Measurements from ENCODE around the gene ANK2.

ANK2 gene

DNA sequence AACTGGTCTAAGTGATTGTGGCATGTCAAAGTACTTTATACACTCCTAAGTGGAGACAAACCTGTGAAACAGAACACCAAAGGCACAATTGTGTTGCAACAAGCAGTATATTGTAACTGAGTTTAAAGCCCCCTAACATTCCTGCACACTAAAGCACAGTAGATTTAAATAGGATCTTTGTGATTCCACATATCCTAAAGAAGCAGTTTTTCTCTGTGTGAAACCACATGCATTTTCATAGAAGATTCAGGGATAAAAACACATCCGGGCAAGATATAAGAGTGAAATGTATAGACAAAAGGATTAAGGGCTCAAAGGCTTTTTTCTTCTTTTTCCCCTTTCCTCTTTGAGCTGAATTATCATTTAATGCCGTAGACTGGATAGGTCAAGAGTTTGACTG, 82.2 kb downstream of the ANK2 start:
- Histone ChIP-seq H3K4me3 (ENCODE audit: low read length, poor library complexity, severe bottlenecking) (no peak overlapping the region), H4K20me1 (ENCODE audit: insufficient read depth, low read length, poor library complexity, severe bottlenecking) (no peaks in the 10 kb centered on the region), H3K36me3 (ENCODE audit: insufficient read depth, low read length) (no peaks in the 10 kb centered on the region), H3F3A (ENCODE audit: low read depth) (no peaks in the 10 kb centered on the region), H2AFZ (ENCODE audit: low read length) (no peak overlapping the region), H3K9me3 (ENCODE audit: insufficient read depth, low read depth, low read length) (no peaks in the 10 kb centered on the region), H3K4me2 (ENCODE audit: low read depth, low read length, poor library complexity, severe bottlenecking) (no peak overlapping the region), H3K9me2 (replicated peaks; ENCODE audit: low read depth, low read length) (no peaks in the 10 kb centered on the region), H3K27me3 (ENCODE audit: insufficient read depth, low read length, poor library complexity, severe bottlenecking) (no peaks in the 10 kb centered on the region), H3K9ac (ENCODE audit: low read depth, low read length, poor library complexity, severe bottlenecking) (no peak overlapping the region), H3K4me1 (ENCODE audit: insufficient read depth, low read length, poor library complexity, severe bottlenecking) (no peaks in the 10 kb centered on the region), H3K79me2 (ENCODE audit: insufficient read depth, low read length) (no peaks in the 10 kb centered on the region)
- no peak for TF ChIP-seq EZH2phosphoT487 (IDR thresholded peaks at IDR 0.05; ENCODE audit: borderline replicate concordance)
- TF ChIP-seq, protein P1, sequence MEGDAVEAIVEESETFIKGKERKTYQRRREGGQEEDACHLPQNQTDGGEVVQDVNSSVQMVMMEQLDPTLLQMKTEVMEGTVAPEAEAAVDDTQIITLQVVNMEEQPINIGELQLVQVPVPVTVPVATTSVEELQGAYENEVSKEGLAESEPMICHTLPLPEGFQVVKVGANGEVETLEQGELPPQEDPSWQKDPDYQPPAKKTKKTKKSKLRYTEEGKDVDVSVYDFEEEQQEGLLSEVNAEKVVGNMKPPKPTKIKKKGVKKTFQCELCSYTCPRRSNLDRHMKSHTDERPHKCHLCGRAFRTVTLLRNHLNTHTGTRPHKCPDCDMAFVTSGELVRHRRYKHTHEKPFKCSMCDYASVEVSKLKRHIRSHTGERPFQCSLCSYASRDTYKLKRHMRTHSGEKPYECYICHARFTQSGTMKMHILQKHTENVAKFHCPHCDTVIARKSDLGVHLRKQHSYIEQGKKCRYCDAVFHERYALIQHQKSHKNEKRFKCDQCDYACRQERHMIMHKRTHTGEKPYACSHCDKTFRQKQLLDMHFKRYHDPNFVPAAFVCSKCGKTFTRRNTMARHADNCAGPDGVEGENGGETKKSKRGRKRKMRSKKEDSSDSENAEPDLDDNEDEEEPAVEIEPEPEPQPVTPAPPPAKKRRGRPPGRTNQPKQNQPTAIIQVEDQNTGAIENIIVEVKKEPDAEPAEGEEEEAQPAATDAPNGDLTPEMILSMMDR (conservative IDR thresholded peaks at IDR 0.05; ENCODE audit: low read length) = no peak

DNA sequence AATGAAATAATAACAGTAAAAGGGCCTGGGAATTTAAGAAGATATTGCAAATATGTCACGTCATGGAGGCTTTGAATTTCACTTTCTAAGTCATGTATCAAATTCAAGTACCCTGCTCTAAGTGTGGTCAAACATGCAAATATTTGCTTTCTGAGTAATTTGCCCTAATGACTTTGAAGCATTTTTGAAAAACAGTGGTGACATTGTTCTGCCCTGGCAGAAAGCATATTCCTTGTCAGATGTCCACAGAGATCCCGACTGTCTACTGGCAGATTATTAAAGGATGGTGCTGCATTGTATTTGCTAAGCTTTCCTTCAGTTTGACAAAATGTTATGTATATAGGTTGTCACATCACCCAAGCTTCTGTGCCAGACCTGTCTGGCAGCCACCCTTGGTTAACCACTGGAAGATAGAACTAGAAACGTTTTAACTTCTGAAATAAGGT, 92.5 kb downstream of the ANK2 start:
- Histone ChIP-seq H3K9ac (ENCODE audit: low read depth, low read length, poor library complexity, severe bottlenecking) (no peak overlapping the region), H3K4me2 (ENCODE audit: low read depth, low read length, poor library complexity, severe bottlenecking) (no peak overlapping the region), H3F3A (ENCODE audit: low read depth) (no peaks in the 10 kb centered on the region), H3K79me2 (ENCODE audit: insufficient read depth, low read length) (no peaks in the 10 kb centered on the region), H3K4me1 (ENCODE audit: insufficient read depth, low read length, poor library complexity, severe bottlenecking) (no peaks in the 10 kb centered on the region), H3K9me3 (ENCODE audit: insufficient read depth, low read depth, low read length) (no peaks in the 10 kb centered on the region), H3K36me3 (ENCODE audit: insufficient read depth, low read length) (no peaks in the 10 kb centered on the region), H3K9me2 (replicated peaks; ENCODE audit: low read depth, low read length) (no peaks in the 10 kb centered on the region), H4K20me1 (ENCODE audit: insufficient read depth, low read length, poor library complexity, severe bottlenecking) (no peaks in the 10 kb centered on the region), H2AFZ (ENCODE audit: low read length) (no peak overlapping the region), H3K27me3 (ENCODE audit: insufficient read depth, low read length, poor library complexity, severe bottlenecking) (no peaks in the 10 kb centered on the region), H3K4me3 (ENCODE audit: low read length, poor library complexity, severe bottlenecking) (no peak overlapping the region)
- TF ChIP-seq, protein P1 (conservative IDR thresholded peaks at IDR 0.05; ENCODE audit: low read length) = no peak
- TF ChIP-seq EZH2phosphoT487 (IDR thresholded peaks at IDR 0.05; ENCODE audit: borderline replicate concordance) = no peak

DNA sequence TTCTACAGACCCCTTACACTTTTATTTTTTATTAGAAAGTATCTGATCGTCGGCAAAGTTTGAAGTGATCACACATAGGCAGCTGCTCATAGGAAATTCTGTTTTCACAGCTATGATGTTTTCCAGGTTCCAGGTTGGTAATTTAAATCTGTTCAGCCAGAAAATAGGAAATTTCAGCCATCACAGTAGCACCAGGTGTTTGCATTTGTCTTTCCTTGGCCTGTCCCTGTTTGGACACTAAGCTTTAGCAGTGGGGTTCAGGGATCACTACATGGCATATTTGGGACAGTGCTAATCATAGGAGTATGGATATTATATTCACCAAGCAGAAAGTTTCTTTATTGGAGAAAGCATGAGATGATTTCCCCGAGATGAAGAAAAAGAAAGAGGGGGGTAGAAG, 92.9 kb downstream of the ANK2 start:
- no peak overlapping the region for H3K4me2 ChIP-seq (ENCODE audit: low read depth, low read length, poor library complexity, severe bottlenecking)
- H3K27me3 ChIP-seq (ENCODE audit: insufficient read depth, low read length, poor library complexity, severe bottlenecking) = no peaks in the 10 kb centered on the region
- no peak overlapping the region for H3K9ac ChIP-seq (ENCODE audit: low read depth, low read length, poor library complexity, severe bottlenecking)
- H3K9me3 ChIP-seq (ENCODE audit: insufficient read depth, low read depth, low read length) = no peaks in the 10 kb centered on the region
- H3K4me3 ChIP-seq (ENCODE audit: low read length, poor library complexity, severe bottlenecking) = no peak overlapping the region
- H3K36me3 ChIP-seq (ENCODE audit: insufficient read depth, low read length) = no peaks in the 10 kb centered on the region
- no peak overlapping the region for H2AFZ ChIP-seq (ENCODE audit: low read length)
- no peaks in the 10 kb centered on the region for H4K20me1 ChIP-seq (ENCODE audit: insufficient read depth, low read length, poor library complexity, severe bottlenecking)
- no peaks in the 10 kb centered on the region for H3F3A ChIP-seq (ENCODE audit: low read depth)
- no peak for TF ChIP-seq EZH2phosphoT487 (IDR thresholded peaks at IDR 0.05; ENCODE audit: borderline replicate concordance)
- TF ChIP-seq, protein P1 (conservative IDR thresholded peaks at IDR 0.05; ENCODE audit: low read length) = no peak
- H3K9me2 ChIP-seq (replicated peaks; ENCODE audit: low read depth, low read length) = no peaks in the 10 kb centered on the region
- no peaks in the 10 kb centered on the region for H3K79me2 ChIP-seq (ENCODE audit: insufficient read depth, low read length)
- H3K4me1 ChIP-seq (ENCODE audit: insufficient read depth, low read length, poor library complexity, severe bottlenecking) = no peaks in the 10 kb centered on the region

Data from Loucy (cell line).